Mesothelial cell of epicardium (in vitro differentiated cells): Measurements from ENCODE around the gene SMARCB1. TPM values are rescaled to one million over a fixed set of nuclear protein-coding genes. Genes with fewer than 3 reads are reported as not detected.

Experiments used
- DNase-seq, 2 experiments: peaks; one replicate each; pipeline ENCODE4 v3.0.0; 2021; ENCODE audit warnings: low spot score in 2 of 2; ENCODE audit not compliant: unreplicated experiment in 2 of 2
- H3K27ac Mint-ChIP-seq: 2 replicates; pipeline ENCODE4 v1.8.0; 2021; ENCODE audit warnings: mixed read lengths
- H3K27me3 Mint-ChIP-seq: 2 replicates; pipeline ENCODE4 v1.8.0; 2021; ENCODE audit warnings: low read depth, mixed read lengths
- H3K36me3 Mint-ChIP-seq: 2 replicates; pipeline ENCODE4 v1.8.0; 2021; ENCODE audit warnings: mixed read lengths
- H3K4me1 Mint-ChIP-seq: 2 replicates; pipeline ENCODE4 v1.8.0; 2021; ENCODE audit warnings: mixed read lengths
- H3K4me3 Mint-ChIP-seq: 2 replicates; pipeline ENCODE4 v1.8.0; 2021; ENCODE audit warnings: mild to moderate bottlenecking, moderate library complexity, mixed read lengths
- H3K9me3 Mint-ChIP-seq: 2 replicates; pipeline ENCODE4 v1.8.0; 2021; ENCODE audit warnings: mixed read lengths
- CTCF ChIP-seq: fragments of 200-600 bp; sonication (generic); IDR thresholded peaks from one replicate; pipeline ENCODE4 v1.5.0; 2021; ENCODE audit warnings: antibody characterized with exemption; ENCODE audit not compliant: unreplicated experiment
- total RNA-seq: library from RNA; stranded (reverse); gene quantifications from 3 replicates; pipeline ENCODE4 v1.2.1, GENCODE V29; 2021

The SMARCB1 gene
- total RNA-seq, 1 donor from 2014 or later: 182 TPM

- Mint-ChIP-seq H3K9me3 (no peaks in the 10 kb centered on the region), H3K4me3 (no peak overlapping the region), H3K27me3 (no peaks in the 10 kb centered on the region), H3K27ac (no peak overlapping the region), H3K4me1 (peaks cover 12% of the 10 kb centered on the region), H3K36me3 (no peaks in the 10 kb centered on the region)
- no peak for DNase-seq
- TF ChIP-seq CTCF: no peak
These were observed 31.7 kb upstream of the SMARCB1 start for GRCh38 chr22:23754980-23755636.

DNA sequence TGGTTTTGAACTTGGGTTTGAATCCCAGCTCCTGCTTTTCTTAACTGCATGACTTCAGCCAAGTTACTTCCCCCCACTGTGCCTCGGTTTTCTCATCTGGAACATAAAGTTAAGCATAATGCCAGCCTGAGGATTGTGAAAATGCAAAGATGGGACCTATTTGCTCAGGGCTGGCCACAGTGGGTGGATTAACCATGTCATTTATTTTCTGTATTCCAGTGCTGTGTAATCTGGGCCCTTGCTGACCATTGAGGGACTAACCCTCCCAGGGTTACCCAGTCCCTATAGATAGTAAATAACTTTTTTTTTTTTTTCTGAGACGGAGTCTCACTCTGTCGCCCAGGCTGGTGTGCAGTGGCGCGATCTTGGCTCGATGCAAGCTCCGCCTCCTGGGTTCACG, 31.1 kb upstream of the SMARCB1 start:
- H3K4me1 Mint-ChIP-seq: peaks cover 7% of the 10 kb centered on the region
- H3K27ac Mint-ChIP-seq: no peak overlapping the region
- H3K4me3 Mint-ChIP-seq: no peak overlapping the region
- no peaks in the 10 kb centered on the region for H3K36me3 Mint-ChIP-seq
- H3K9me3 Mint-ChIP-seq: no peaks in the 10 kb centered on the region
- no peaks in the 10 kb centered on the region for H3K27me3 Mint-ChIP-seq
- DNase-seq: no peak
- no peak for TF ChIP-seq CTCF

GRCh38 chr22:23756891-23757290, 29.9 kb upstream of the SMARCB1 start:
- no peak for TF ChIP-seq CTCF
- Mint-ChIP-seq H3K4me1 (peaks cover 4% of the 10 kb centered on the region), H3K9me3 (no peaks in the 10 kb centered on the region), H3K27ac (no peak overlapping the region), H3K4me3 (no peak overlapping the region), H3K36me3 (no peaks in the 10 kb centered on the region), H3K27me3 (no peaks in the 10 kb centered on the region)
- DNase-seq: no peak

GRCh38 chr22:23759566-23759965, 27.2 kb upstream of the SMARCB1 start:
- Mint-ChIP-seq H3K9me3 (no peaks in the 10 kb centered on the region), H3K27me3 (no peaks in the 10 kb centered on the region), H3K27ac (no peak overlapping the region), H3K4me3 (no peak overlapping the region), H3K4me1 (peaks cover 11% of the 10 kb centered on the region), H3K36me3 (no peaks in the 10 kb centered on the region)
- TF ChIP-seq CTCF: no peak
- DNase-seq: no peak

DNA sequence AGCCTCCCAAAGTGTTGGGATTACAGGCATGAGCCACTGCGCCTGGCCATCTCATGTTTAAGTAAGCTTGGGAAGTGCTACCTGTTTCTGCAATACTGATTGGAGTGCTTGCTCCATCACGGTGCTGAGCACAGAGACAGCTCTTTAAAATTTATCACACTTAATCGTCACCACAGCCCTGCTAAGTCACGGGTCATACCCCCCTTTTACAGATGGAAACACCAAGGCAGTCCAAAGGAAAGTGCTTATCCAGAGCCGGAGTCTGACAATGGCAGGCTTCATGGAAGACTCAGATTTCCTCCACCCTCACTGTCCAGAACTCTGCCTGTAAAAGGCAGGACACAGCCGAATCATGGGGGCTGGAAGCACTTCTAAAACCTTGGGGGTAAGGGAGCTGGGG, 26.7 kb upstream of the SMARCB1 start:
- Mint-ChIP-seq H3K27ac (no peak overlapping the region), H3K27me3 (no peaks in the 10 kb centered on the region), H3K4me1 (peaks cover 11% of the 10 kb centered on the region), H3K4me3 (no peak overlapping the region), H3K9me3 (no peaks in the 10 kb centered on the region), H3K36me3 (no peaks in the 10 kb centered on the region)
- TF ChIP-seq CTCF: no peak
- DNase-seq: no peak
